WTC11 (cell line): ENCODE measurements around the gene JMJD6. TPM values are rescaled to one million over a fixed set of nuclear protein-coding genes. Genes with fewer than 3 reads are reported as not detected.
"Not testable (repeated sequence)": the region's sequence is repeated elsewhere in the genome, so short reads cannot be mapped to it uniquely, and the experiment has no call there.

Experiments used
- ATAC-seq: fragments of 200-7000 bp; cut with Tn5 transposase; 2 replicates; pipeline ENCODE4 v1.10.0; 2021; ENCODE audit warnings: mild to moderate bottlenecking, moderate library complexity
- CTCF ChIA-PET: fragments of 300-600 bp; sonication (Branson Sonifier 250); formaldehyde crosslinking; loops from one replicate; lab custom pipeline; 2021; ENCODE audit warnings: antibody characterized with exemption; lab: Charles Lee
- POLR2A ChIA-PET: fragments of 350-600 bp; sonication (Branson Sonifier 250); formaldehyde crosslinking; loops from one replicate; lab custom pipeline; 2021; ENCODE audit warnings: antibody characterized with exemption; lab: Charles Lee
- DNase-seq: peaks from one replicate; pipeline ENCODE4 v3.0.0; 2021; ENCODE audit warnings: low spot score
- H3K27ac Mint-ChIP-seq: 2 replicates; pipeline ENCODE4 v1.8.0; 2021; ENCODE audit warnings: mixed read lengths
- H3K27me3 Mint-ChIP-seq: 2 replicates; pipeline ENCODE4 v1.8.0; 2021; ENCODE audit warnings: low read depth, mild to moderate bottlenecking, moderate library complexity, mixed read lengths
- H3K36me3 Mint-ChIP-seq: 2 replicates; pipeline ENCODE4 v1.8.0; 2021; ENCODE audit warnings: mixed read lengths
- H3K4me1 Mint-ChIP-seq: 2 replicates; pipeline ENCODE4 v1.8.0; 2022; ENCODE audit warnings: mixed read lengths
- H3K4me3 Mint-ChIP-seq: 2 replicates; pipeline ENCODE4 v1.8.0; 2021; ENCODE audit warnings: mild to moderate bottlenecking, moderate library complexity, mixed read lengths
- H3K9me3 Mint-ChIP-seq: 2 replicates; pipeline ENCODE4 v1.8.0; 2021; ENCODE audit warnings: mixed read lengths
- ATF1 ChIP-seq: sonication (generic); formaldehyde crosslinking; IDR thresholded peaks from 2 replicates; pipeline ENCODE4 v1.8.1; 2023; ENCODE audit warnings: mild to moderate bottlenecking, moderate library complexity, missing genetic modification reagents
- ELF4 ChIP-seq: sonication (generic); formaldehyde crosslinking; IDR thresholded peaks from 2 replicates; pipeline ENCODE4 v1.8.1; 2022; ENCODE audit warnings: low read depth, mild to moderate bottlenecking, moderate library complexity, missing genetic modification reagents
- EMX1 ChIP-seq: fragments of 250-450 bp; sonication (Bioruptor Pico); IDR thresholded peaks from 2 replicates; pipeline ENCODE4 v1.8.0; 2021; ENCODE audit warnings: mild to moderate bottlenecking
- GTF2I ChIP-seq: fragments of 250-450 bp; sonication (Bioruptor Pico); conservative IDR thresholded peaks from 2 replicates; pipeline ENCODE4 v1.4.0; 2021; ENCODE audit warnings: mild to moderate bottlenecking
- MAX ChIP-seq: sonication (generic); formaldehyde crosslinking; IDR thresholded peaks from 2 replicates; pipeline ENCODE4 v1.8.0; 2022; ENCODE audit warnings: mild to moderate bottlenecking, missing genetic modification reagents
- MXD4 ChIP-seq: fragments of 250-450 bp; sonication (Bioruptor Pico); IDR thresholded peaks from 2 replicates; pipeline ENCODE4 v1.8.0; 2021; ENCODE audit warnings: mild to moderate bottlenecking, moderate library complexity, borderline replicate concordance
- NR1H2 ChIP-seq: sonication (generic); formaldehyde crosslinking; IDR thresholded peaks from 2 replicates; pipeline ENCODE4 v1.9.0; 2021; ENCODE audit warnings: mild to moderate bottlenecking, moderate library complexity, missing genetic modification reagents
- NR3C1 ChIP-seq: sonication (generic); formaldehyde crosslinking; conservative IDR thresholded peaks from 2 replicates; pipeline ENCODE4 v1.8.1; 2023; ENCODE audit warnings: low read depth, mild to moderate bottlenecking, missing genetic modification reagents
- OVOL2 ChIP-seq: fragments of 250-450 bp; sonication (Bioruptor Pico); IDR thresholded peaks from 2 replicates; pipeline ENCODE4 v1.9.0; 2021; ENCODE audit warnings: mild to moderate bottlenecking, borderline replicate concordance
- SMAD3 ChIP-seq: sonication (generic); formaldehyde crosslinking; IDR thresholded peaks from 2 replicates; pipeline ENCODE4 v1.8.0; 2022; ENCODE audit warnings: missing genetic modification reagents, mild to moderate bottlenecking, borderline replicate concordance
- TCF7 ChIP-seq: sonication (generic); formaldehyde crosslinking; IDR thresholded peaks from 2 replicates; pipeline ENCODE4 v1.8.0; 2022; ENCODE audit warnings: mild to moderate bottlenecking, low read depth, missing genetic modification reagents, moderate library complexity
- ZNF423 ChIP-seq: fragments of 250-450 bp; sonication (Bioruptor Pico); IDR thresholded peaks from 2 replicates; pipeline ENCODE4 v2.1.2; 2022; ENCODE audit warnings: mild to moderate bottlenecking, moderate library complexity
- total RNA-seq: library from RNA; stranded (reverse); gene quantifications from 3 replicates; pipeline ENCODE4 v1.2.3, GENCODE V29; 2021
- TF ChIP-seq, protein P1 (sequence below): sonication (generic); formaldehyde crosslinking; IDR thresholded peaks from 2 replicates; pipeline ENCODE4 v1.8.1; 2022; ENCODE audit warnings: low read depth, mild to moderate bottlenecking, moderate library complexity, missing genetic modification reagents, borderline replicate concordance
- TF ChIP-seq, protein P2 (sequence below): fragments of 250-450 bp; sonication (Bioruptor Pico); IDR thresholded peaks from 2 replicates; pipeline ENCODE4 v1.9.0; 2021; ENCODE audit warnings: mild to moderate bottlenecking
- TF ChIP-seq, protein P3 (sequence below): sonication (generic); formaldehyde crosslinking; IDR thresholded peaks from 2 replicates; pipeline ENCODE4 v1.8.1; 2022; ENCODE audit warnings: mild to moderate bottlenecking, moderate library complexity, missing genetic modification reagents
- TF ChIP-seq, protein P4 (sequence below): fragments of 250-450 bp; sonication (Bioruptor Pico); IDR thresholded peaks from 2 replicates; pipeline ENCODE4 v1.9.0; 2021; ENCODE audit warnings: mild to moderate bottlenecking
- TF ChIP-seq, protein P5 (sequence below): sonication (generic); formaldehyde crosslinking; conservative IDR thresholded peaks from 2 replicates; pipeline ENCODE4 v1.8.1; 2023; ENCODE audit warnings: mild to moderate bottlenecking, low read depth, missing genetic modification reagents, moderate library complexity
- TF ChIP-seq, protein P6 (sequence below): sonication (generic); formaldehyde crosslinking; IDR thresholded peaks from 2 replicates; pipeline ENCODE4 v1.8.1; 2023; ENCODE audit warnings: mild to moderate bottlenecking, missing genetic modification reagents, moderate library complexity

Gene JMJD6
- total RNA-seq, 1 experiment from 2014 or later: 21.6 TPM

- Mint-ChIP-seq H3K27me3 (no peaks in the 10 kb centered on the region), H3K27ac (peak overlapping the region; percentile 57), H3K4me3 (peak overlapping the region; percentile 89), H3K4me1 (peaks cover 15% of the 10 kb centered on the region), H3K36me3 (peaks cover 34% of the 10 kb centered on the region), H3K9me3 (no peaks in the 10 kb centered on the region)
- ChIA-PET CTCF (interaction anchor here (0.6 to 2.7 kb wide), 8 partner anchors 12 to 328 kb away, joined by 3 to 12 read pairs (median 5); partner anchors contain the start of gene AANAT), POLR2A (interaction anchor here (0.5 to 4.1 kb wide), 4 partner anchors 11 to 535 kb away, joined by 3 to 28 read pairs (median 4); partner anchors contain the start of genes MFSD11 and SRSF2)
- TF ChIP-seq MAX (CRISPR knock-in tag): 0 out of 2 replicates have a peak, but pooled peaks have one; percentile 35
- no peak for TF ChIP-seq ELF4 (CRISPR knock-in tag)
- TF ChIP-seq ZNF423 (CRISPR knock-in tag): 0 out of 2 replicates have a peak, but pooled peaks have one; percentile 48
- 0 out of 2 replicates have a peak, but pooled peaks have one; percentile 26 for TF ChIP-seq ATF1 (CRISPR knock-in tag)
- DNase-seq (peak; percentile 18), ATAC-seq (no peak)
Observed at GRCh38 chr17:76725580-76726230, 701 bp downstream of the JMJD6 start.

- DNase-seq: no peak
- Mint-ChIP-seq H3K4me1 (peaks cover 15% of the 10 kb centered on the region), H3K9me3 (no peaks in the 10 kb centered on the region), H3K27me3 (no peaks in the 10 kb centered on the region), H3K4me3 (no peak overlapping the region), H3K27ac (no peak overlapping the region), H3K36me3 (peaks cover 41% of the 10 kb centered on the region)
- TF ChIP-seq, protein P1, sequence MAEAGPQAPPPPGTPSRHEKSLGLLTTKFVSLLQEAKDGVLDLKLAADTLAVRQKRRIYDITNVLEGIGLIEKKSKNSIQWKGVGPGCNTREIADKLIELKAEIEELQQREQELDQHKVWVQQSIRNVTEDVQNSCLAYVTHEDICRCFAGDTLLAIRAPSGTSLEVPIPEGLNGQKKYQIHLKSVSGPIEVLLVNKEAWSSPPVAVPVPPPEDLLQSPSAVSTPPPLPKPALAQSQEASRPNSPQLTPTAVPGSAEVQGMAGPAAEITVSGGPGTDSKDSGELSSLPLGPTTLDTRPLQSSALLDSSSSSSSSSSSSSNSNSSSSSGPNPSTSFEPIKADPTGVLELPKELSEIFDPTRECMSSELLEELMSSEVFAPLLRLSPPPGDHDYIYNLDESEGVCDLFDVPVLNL (CRISPR knock-in tag): no peak
- TF ChIP-seq, protein P2, sequence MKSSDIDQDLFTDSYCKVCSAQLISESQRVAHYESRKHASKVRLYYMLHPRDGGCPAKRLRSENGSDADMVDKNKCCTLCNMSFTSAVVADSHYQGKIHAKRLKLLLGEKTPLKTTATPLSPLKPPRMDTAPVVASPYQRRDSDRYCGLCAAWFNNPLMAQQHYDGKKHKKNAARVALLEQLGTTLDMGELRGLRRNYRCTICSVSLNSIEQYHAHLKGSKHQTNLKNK: no peak
- TF ChIP-seq EMX1 (CRISPR knock-in tag) (no peak), SMAD3 (CRISPR knock-in tag) (no peak)
- TF ChIP-seq, protein P3, sequence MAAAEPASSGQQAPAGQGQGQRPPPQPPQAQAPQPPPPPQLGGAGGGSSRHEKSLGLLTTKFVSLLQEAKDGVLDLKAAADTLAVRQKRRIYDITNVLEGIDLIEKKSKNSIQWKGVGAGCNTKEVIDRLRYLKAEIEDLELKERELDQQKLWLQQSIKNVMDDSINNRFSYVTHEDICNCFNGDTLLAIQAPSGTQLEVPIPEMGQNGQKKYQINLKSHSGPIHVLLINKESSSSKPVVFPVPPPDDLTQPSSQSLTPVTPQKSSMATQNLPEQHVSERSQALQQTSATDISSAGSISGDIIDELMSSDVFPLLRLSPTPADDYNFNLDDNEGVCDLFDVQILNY (CRISPR knock-in tag): no peak
- ATAC-seq: no peak
- POLR2A ChIA-PET: no interaction called here
- CTCF ChIA-PET: interaction anchor here (1.4 kb wide), 1 partner anchor 15 kb away, joined by 5 read pairs; no protein-coding TSS in a partner anchor
Observed at GRCh38 chr17:76723812-76724211, 2.6 kb downstream of the JMJD6 start.

DNA sequence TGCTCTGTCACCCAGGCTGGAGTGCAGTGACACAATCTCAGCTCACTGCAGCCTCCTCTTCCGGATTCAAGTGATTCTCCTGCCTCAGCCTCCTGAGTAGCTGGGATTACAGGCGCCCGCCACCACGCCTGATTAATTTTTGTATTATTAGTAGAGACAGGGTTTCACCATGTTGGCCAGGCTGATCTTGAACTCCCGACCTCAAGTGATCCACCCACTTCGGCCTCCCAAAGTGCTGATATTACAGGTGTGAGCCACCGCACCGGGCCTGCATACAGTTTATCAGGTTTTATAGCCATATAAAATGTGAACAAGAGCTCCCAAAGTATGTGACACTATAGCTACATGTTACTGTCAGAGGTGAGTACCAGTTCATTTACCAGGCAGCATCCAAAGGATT, 3.4 kb downstream of the JMJD6 start:
- CTCF ChIA-PET: interaction anchor here (0.6 to 1.4 kb wide), 3 partner anchors 15 to 200 kb away, joined by 3 to 5 read pairs (median 5); no protein-coding TSS in a partner anchor
- H3K27me3 Mint-ChIP-seq, ATAC-seq, H3K9me3 Mint-ChIP-seq, H3K4me3 Mint-ChIP-seq, DNase-seq, H3K27ac Mint-ChIP-seq, POLR2A ChIA-PET: not testable (repeated sequence)
- peaks cover 15% of the 10 kb centered on the region for H3K4me1 Mint-ChIP-seq
- H3K36me3 Mint-ChIP-seq: peaks cover 50% of the 10 kb centered on the region

DNA sequence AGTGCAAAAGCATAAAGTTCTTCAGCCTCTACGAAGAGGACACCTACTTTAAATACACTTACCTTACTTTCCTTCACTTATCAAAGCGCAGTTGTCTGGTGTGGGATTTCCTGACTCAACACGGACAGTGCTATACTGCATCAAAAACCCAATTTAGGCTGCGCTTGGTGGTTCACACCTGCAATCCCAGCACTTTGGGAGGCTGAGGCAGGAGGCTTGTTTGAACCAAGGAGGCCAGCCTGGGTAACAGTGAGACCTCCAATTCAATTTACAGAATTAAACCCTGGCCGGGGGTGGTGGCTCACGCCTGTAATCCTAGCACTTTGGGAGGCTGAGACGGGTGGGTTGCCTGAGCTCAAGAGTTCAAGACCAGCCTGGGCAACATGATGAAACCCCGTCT, 4.1 kb downstream of the JMJD6 start:
- Mint-ChIP-seq H3K9me3 (no peaks in the 10 kb centered on the region), H3K27me3 (no peaks in the 10 kb centered on the region), H3K4me3 (no peak overlapping the region), H3K36me3 (peaks cover 52% of the 10 kb centered on the region), H3K4me1 (peaks cover 8% of the 10 kb centered on the region), H3K27ac (no peak overlapping the region)
- DNase-seq: no peak
- no peak for ATAC-seq
- ChIA-PET POLR2A (no interaction called here), CTCF (interaction anchor here (0.6 to 1.4 kb wide), 2 partner anchors 14 to 38 kb away, joined by 3 to 5 read pairs; no protein-coding TSS in a partner anchor)
- TF ChIP-seq, protein P4, sequence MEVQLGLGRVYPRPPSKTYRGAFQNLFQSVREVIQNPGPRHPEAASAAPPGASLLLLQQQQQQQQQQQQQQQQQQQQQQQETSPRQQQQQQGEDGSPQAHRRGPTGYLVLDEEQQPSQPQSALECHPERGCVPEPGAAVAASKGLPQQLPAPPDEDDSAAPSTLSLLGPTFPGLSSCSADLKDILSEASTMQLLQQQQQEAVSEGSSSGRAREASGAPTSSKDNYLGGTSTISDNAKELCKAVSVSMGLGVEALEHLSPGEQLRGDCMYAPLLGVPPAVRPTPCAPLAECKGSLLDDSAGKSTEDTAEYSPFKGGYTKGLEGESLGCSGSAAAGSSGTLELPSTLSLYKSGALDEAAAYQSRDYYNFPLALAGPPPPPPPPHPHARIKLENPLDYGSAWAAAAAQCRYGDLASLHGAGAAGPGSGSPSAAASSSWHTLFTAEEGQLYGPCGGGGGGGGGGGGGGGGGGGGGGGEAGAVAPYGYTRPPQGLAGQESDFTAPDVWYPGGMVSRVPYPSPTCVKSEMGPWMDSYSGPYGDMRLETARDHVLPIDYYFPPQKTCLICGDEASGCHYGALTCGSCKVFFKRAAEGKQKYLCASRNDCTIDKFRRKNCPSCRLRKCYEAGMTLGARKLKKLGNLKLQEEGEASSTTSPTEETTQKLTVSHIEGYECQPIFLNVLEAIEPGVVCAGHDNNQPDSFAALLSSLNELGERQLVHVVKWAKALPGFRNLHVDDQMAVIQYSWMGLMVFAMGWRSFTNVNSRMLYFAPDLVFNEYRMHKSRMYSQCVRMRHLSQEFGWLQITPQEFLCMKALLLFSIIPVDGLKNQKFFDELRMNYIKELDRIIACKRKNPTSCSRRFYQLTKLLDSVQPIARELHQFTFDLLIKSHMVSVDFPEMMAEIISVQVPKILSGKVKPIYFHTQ (CRISPR knock-in tag): no peak
- TF ChIP-seq NR3C1 (CRISPR knock-in tag) (no peak), MXD4 (CRISPR knock-in tag) (no peak), OVOL2 (CRISPR knock-in tag) (no peak), GTF2I (CRISPR knock-in tag) (no peak), ELF4 (CRISPR knock-in tag) (no peak), NR1H2 (CRISPR knock-in tag) (no peak), TCF7 (CRISPR knock-in tag) (no peak)
- TF ChIP-seq, protein P5, sequence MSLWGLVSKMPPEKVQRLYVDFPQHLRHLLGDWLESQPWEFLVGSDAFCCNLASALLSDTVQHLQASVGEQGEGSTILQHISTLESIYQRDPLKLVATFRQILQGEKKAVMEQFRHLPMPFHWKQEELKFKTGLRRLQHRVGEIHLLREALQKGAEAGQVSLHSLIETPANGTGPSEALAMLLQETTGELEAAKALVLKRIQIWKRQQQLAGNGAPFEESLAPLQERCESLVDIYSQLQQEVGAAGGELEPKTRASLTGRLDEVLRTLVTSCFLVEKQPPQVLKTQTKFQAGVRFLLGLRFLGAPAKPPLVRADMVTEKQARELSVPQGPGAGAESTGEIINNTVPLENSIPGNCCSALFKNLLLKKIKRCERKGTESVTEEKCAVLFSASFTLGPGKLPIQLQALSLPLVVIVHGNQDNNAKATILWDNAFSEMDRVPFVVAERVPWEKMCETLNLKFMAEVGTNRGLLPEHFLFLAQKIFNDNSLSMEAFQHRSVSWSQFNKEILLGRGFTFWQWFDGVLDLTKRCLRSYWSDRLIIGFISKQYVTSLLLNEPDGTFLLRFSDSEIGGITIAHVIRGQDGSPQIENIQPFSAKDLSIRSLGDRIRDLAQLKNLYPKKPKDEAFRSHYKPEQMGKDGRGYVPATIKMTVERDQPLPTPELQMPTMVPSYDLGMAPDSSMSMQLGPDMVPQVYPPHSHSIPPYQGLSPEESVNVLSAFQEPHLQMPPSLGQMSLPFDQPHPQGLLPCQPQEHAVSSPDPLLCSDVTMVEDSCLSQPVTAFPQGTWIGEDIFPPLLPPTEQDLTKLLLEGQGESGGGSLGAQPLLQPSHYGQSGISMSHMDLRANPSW (CRISPR knock-in tag): no peak
- TF ChIP-seq, protein P6, sequence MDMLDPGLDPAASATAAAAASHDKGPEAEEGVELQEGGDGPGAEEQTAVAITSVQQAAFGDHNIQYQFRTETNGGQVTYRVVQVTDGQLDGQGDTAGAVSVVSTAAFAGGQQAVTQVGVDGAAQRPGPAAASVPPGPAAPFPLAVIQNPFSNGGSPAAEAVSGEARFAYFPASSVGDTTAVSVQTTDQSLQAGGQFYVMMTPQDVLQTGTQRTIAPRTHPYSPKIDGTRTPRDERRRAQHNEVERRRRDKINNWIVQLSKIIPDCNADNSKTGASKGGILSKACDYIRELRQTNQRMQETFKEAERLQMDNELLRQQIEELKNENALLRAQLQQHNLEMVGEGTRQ (CRISPR knock-in tag): no peak
